IMR-90 (cell line): ENCODE results near the gene FOXO4.

Experiments
- CEBPB ChIP-seq: IDR thresholded peaks from 2 replicates; pipeline ENCODE4 v1.6.1; 2012; ENCODE audit warnings: low read depth, low read length, improper control_type of control experiment
- CTCF ChIP-seq: conservative IDR thresholded peaks from 2 replicates; pipeline ENCODE4 v1.5.1; 2012; ENCODE audit warnings: mild to moderate bottlenecking, low read depth, low read length, improper control_type of control experiment
- MXI1 ChIP-seq: IDR thresholded peaks from 2 replicates; pipeline ENCODE4 v1.6.1; 2012; ENCODE audit warnings: low read depth, mild to moderate bottlenecking, low read length, moderate library complexity, borderline replicate concordance
- POLR2A ChIP-seq: IDR thresholded peaks from 2 replicates; pipeline ENCODE4 v1.6.1; 2012; ENCODE audit warnings: mild to moderate bottlenecking, low read depth, low read length
- RAD21 ChIP-seq: IDR thresholded peaks from 2 replicates; pipeline ENCODE4 v1.6.1; 2012; ENCODE audit warnings: low read length, improper control_type of control experiment
- RFX5 ChIP-seq: IDR thresholded peaks from 2 replicates; pipeline ENCODE4 v1.8.0; 2012; ENCODE audit warnings: low read depth, mild to moderate bottlenecking, low read length, moderate library complexity
- SMC3 ChIP-seq: fragments of 150-350 bp; IDR thresholded peaks from 2 replicates; pipeline ENCODE4 v1.6.1; 2016; ENCODE audit warnings: low read depth, mild to moderate bottlenecking, antibody characterized with exemption, low read length, moderate library complexity

- no peak for TF ChIP-seq SMC3
- TF ChIP-seq CTCF = no peak
- TF ChIP-seq POLR2A = no peak
- no peak for TF ChIP-seq RAD21
- no peak for TF ChIP-seq RFX5
- no peak for TF ChIP-seq CEBPB
- TF ChIP-seq MXI1 = no peak
These were observed 5.2 kb downstream of the FOXO4 start for GRCh38 chrX:71100581-71101505.
